BLaER1 (cell line): ENCODE results near the gene FARSA.
"Not testable (repeated sequence)": the region's sequence is repeated elsewhere in the genome, so short reads cannot be mapped to it uniquely, and the experiment has no call there.

Source experiments
- H3K27ac ChIP-seq: shearing (Covaris generic); formaldehyde crosslinking; 2 replicates; pipeline ENCODE4 v1.8.1; 2022
- H3K27me3 ChIP-seq: shearing (Covaris generic); formaldehyde crosslinking; 2 replicates; pipeline ENCODE4 v1.8.1; 2022
- H3K36me3 ChIP-seq: shearing (Covaris generic); formaldehyde crosslinking; 2 replicates; pipeline ENCODE4 v1.8.1; 2022
- H3K4me1 ChIP-seq: shearing (Covaris generic); formaldehyde crosslinking; 2 replicates; pipeline ENCODE4 v1.8.1; 2022
- H3K4me2 ChIP-seq: shearing (Covaris generic); formaldehyde crosslinking; 2 replicates; pipeline ENCODE4 v1.8.1; 2022
- H3K4me3 ChIP-seq: shearing (Covaris generic); formaldehyde crosslinking; 2 replicates; pipeline ENCODE4 v1.8.1; 2022
- H3K9ac ChIP-seq: shearing (Covaris generic); formaldehyde crosslinking; 2 replicates; pipeline ENCODE4 v1.8.1; 2022
- H3K9me3 ChIP-seq: shearing (Covaris generic); formaldehyde crosslinking; 2 replicates; pipeline ENCODE4 v1.8.1; 2022
- H4K20me1 ChIP-seq: shearing (Covaris generic); formaldehyde crosslinking; 2 replicates; pipeline ENCODE4 v1.8.1; 2022
- Cebpa-rat ChIP-seq: shearing (Covaris generic); IDR thresholded peaks from 2 replicates; pipeline ENCODE4 v1.8.1; 2022

The FARSA gene

DNA sequence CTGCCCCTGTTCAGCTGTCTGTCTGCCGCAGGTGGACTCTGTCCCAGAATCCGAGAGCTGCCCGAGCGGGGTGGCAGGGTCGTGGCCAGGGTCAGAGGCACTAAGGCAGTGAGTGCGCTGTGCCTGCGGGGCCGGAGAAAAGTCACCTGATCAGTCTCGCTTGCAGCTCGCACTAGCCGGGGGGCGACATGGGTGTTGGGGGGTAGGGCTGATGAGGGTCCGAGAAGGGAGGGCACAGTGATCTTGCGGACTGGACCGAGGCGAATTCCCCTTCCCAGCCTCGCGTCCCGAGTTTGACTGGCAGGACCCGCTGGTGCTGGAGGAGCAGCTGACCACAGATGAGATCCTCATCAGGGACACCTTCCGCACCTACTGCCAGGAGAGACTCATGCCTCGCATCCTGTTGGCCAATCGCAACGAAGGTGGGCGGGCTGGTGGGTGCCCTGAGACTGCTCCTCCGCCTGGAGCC, 41.9 kb downstream of the FARSA start:
- Histone ChIP-seq H3K9me3 (no peaks in the 10 kb centered on the region), H3K4me1 (peaks cover 26% of the 10 kb centered on the region), H3K4me2 (peak overlapping the region; percentile 99), H4K20me1 (peaks cover 12% of the 10 kb centered on the region), H3K36me3 (peaks cover 41% of the 10 kb centered on the region), H3K27ac (peak overlapping the region; percentile 69), H3K4me3 (peak overlapping the region; percentile 93), H3K27me3 (peaks cover 12% of the 10 kb centered on the region), H3K9ac (peak overlapping the region; percentile 82)
- no peak for TF ChIP-seq Cebpa-rat

DNA sequence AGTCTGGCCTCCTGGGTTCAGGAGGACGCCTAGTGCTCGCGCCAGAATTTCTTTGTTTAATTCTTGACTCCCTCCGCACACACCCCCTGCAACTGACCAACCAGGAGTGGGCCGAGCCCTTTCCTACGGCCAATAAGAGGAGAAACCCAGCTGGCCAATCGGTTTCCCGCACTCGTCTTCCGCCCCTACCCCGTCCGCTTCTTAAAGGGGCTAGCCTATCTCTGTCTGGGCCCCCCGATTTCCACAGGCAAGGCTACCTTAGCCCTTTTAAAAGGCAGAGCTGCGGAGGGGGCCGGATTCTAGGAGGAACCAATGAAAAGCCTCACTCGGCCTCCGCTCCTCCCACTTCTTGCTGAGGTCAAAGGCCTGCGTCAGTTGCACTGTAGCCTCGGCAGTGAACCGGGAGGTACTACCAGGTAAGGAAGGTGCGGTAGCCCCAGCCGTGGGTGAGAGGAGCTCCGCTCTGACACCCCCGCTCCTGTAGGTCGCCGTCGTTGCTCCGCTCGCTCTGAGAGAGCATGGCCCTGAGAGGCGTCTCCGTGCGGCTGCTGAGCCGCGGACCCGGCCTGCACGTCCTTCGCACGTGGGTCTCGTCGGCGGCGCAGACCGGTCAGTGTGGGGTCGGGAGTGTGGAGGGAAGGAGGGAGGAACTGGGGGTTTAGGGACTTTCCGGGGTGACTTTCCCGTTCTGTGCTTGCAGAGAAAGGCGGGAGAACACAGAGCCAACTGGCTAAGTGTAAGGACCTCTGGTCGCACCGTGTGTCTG, 42.5 kb downstream of the FARSA start, which contains the start of gene GCDH:
GCDH (plus strand) TSS at position 374 of the 766 bp plus-strand sequence; CDS start at position 519, 145 bp downstream.
- no peak for TF ChIP-seq Cebpa-rat

DNA sequence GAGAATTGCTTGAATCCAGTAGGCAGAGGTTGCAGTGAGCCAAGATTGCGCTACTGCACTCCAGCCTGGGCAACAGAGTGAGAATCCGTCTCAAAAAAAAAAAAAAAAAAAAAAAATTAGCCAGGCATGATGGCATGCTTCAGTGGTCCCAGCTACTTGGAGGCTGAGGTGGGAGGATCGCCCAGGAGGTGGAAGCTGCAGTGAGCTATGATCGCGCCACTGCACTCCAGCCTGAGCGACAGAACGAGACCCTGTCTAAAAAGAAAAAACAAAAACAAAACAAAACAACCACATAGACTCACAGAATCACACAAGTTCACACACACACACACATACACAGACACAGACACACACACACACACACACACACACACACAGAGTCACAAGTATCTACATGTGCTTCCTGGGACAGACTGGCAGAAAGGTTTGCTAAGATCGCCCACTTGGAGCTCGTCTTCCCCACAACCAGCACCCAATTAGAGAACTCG, 43.2 kb downstream of the FARSA start:
- H4K20me1 ChIP-seq = peaks cover 12% of the 10 kb centered on the region
- H3K36me3 ChIP-seq = peaks cover 28% of the 10 kb centered on the region
- peaks cover 26% of the 10 kb centered on the region for H3K4me1 ChIP-seq
- not testable (repeated sequence) for H3K9me3 ChIP-seq
- H3K9ac ChIP-seq = peak overlapping the region; percentile 66; the same call in 1 of the 2 replicates
- H3K27me3 ChIP-seq = peaks cover 25% of the 10 kb centered on the region
- H3K27ac ChIP-seq = peak overlapping the region; percentile 28; the same call in 1 of the 2 replicates
- H3K4me3 ChIP-seq = peak overlapping the region; percentile 93
- H3K4me2 ChIP-seq = peak overlapping the region; percentile 88

More for the DNA sequence above, 42.5 kb downstream of the FARSA start, which contains the start of gene GCDH:
- H3K4me3 ChIP-seq = peak within 1 kb of the TSS; percentile 93
- peak within 1 kb of the TSS; percentile 69 for H3K27ac ChIP-seq
- H3K4me2 ChIP-seq = peak within 1 kb of the TSS; percentile 99
- peak within 1 kb of the TSS; percentile 82 for H3K9ac ChIP-seq
- no peaks in the 10 kb centered on the region for H3K9me3 ChIP-seq
- peaks cover 34% of the 10 kb centered on the region for H3K36me3 ChIP-seq
- peaks cover 12% of the 10 kb centered on the region for H4K20me1 ChIP-seq
- peaks cover 18% of the 10 kb centered on the region for H3K27me3 ChIP-seq
- peaks cover 26% of the 10 kb centered on the region for H3K4me1 ChIP-seq

DNA sequence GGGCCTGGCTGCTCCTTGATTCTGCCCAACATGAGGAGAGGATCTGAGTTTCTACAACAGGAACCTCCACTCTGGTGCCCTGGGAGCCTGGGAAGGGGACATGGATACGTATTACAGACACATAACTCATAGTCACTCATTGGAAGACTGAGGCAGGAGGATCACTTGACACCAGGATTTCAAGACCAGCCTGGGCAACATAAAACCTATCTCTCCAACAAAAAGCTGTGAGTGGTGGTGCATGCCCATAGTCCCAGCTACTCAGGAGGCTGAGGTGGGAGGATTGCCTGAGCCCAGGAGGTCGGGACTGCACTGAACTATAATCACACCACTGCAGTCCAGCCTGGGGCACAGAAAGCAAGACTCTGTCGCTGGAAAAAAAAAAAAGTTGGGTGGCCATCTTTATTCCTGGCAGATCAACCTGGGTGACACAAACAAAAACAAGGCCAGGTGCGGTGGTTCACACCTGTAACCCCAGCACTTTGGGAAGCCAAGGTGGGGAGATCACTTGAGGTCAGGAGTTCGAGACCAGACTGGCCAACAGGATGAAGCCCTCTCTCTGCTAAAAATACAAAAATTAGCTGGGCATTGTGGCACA, 45.4 kb downstream of the FARSA start:
- H3K4me1 ChIP-seq = peaks cover 26% of the 10 kb centered on the region
- H3K27ac ChIP-seq = no peak overlapping the region
- H3K9ac ChIP-seq = no peak overlapping the region

GRCh38 chr19:12886969-12887747, 46.4 kb downstream of the FARSA start, which contains the start of gene KLF1:
Gene KLF1, minus strand, starts transcription at chr19:12887201. Its CDS starts 61 bp downstream, at chr19:12887140.
- Histone ChIP-seq H3K36me3 (no peaks in the 10 kb centered on the region), H3K4me1 (peaks cover 21% of the 10 kb centered on the region), H3K27me3 (peaks cover 42% of the 10 kb centered on the region), H3K9me3 (peaks cover 22% of the 10 kb centered on the region), H3K4me2 (no peak within 1 kb of the TSS), H3K4me3 (no peak within 1 kb of the TSS), H3K27ac (no peak within 1 kb of the TSS), H3K9ac (no peak within 1 kb of the TSS), H4K20me1 (peaks cover 11% of the 10 kb centered on the region)
- TF ChIP-seq Cebpa-rat = no peak

More for the DNA sequence above, 45.4 kb downstream of the FARSA start:
- peaks cover 6% of the 10 kb centered on the region for H3K36me3 ChIP-seq
- no peak overlapping the region for H3K4me2 ChIP-seq
- H3K27me3 ChIP-seq = peaks cover 42% of the 10 kb centered on the region
- H3K9me3 ChIP-seq = peaks cover 22% of the 10 kb centered on the region
- no peak overlapping the region for H3K4me3 ChIP-seq
- TF ChIP-seq Cebpa-rat = no peak
- peaks cover 12% of the 10 kb centered on the region for H4K20me1 ChIP-seq

- TF ChIP-seq Cebpa-rat = no peak
- H3K36me3 ChIP-seq = no peaks in the 10 kb centered on the region
- peaks cover 42% of the 10 kb centered on the region for H3K27me3 ChIP-seq
- H4K20me1 ChIP-seq = peaks cover 6% of the 10 kb centered on the region
- no peak overlapping the region for H3K27ac ChIP-seq
- H3K9me3 ChIP-seq = peaks cover 22% of the 10 kb centered on the region
- peaks cover 21% of the 10 kb centered on the region for H3K4me1 ChIP-seq
- H3K4me2 ChIP-seq = no peak overlapping the region
- H3K9ac ChIP-seq = no peak overlapping the region
- no peak overlapping the region for H3K4me3 ChIP-seq
Observed at GRCh38 chr19:12886651-12886968, 46.9 kb downstream of the FARSA start.

DNA sequence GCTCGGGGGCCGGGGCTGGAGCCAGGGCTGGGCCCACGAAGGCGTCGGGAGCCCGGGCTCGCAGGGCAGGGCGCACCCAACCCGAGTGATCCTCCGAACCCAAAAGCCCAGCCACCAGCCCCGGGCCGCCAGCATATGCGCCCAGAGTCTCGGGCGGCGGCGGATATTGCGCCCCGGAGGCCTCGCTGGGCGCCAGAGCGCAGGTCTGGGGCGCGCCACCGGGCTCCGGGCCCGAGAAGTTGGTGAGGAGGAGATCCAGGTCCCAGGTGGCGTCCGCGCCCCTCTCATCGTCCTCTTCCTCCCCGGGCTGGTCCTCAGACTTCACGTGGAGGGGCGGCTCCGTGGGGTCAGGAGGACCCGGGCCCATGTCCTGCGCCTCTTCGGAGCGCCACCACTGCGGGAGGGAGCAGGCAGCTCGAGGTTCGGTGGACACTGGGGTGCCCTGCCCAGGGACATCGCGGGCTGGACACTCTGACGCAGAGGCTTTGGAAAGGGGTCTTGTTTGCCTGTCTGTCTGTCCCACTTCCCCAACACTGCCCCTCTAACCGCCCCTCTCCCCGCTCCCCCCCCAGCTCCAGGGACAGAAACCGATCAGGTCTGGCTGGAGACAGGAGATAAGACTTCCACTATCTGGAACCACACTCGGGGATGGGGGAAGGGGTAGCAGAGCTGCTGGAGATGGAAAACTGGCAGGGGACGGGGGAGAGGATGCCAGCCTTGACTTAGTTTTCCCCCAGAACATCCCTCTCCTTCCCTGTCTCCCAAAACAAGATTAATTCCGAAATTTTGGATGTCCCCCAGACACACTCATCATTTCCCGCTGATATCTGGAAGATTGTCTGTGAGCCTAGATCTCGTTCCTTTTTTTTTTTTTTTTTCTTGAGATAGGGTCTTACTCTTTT, 47.5 kb downstream of the FARSA start:
- no peaks in the 10 kb centered on the region for H3K36me3 ChIP-seq
- no peaks in the 10 kb centered on the region for H4K20me1 ChIP-seq
- H3K27me3 ChIP-seq = peaks cover 42% of the 10 kb centered on the region
- H3K9ac ChIP-seq = no peak overlapping the region
- no peak overlapping the region for H3K4me2 ChIP-seq
- peaks cover 22% of the 10 kb centered on the region for H3K9me3 ChIP-seq
- H3K4me3 ChIP-seq = no peak overlapping the region
- peaks cover 19% of the 10 kb centered on the region for H3K4me1 ChIP-seq
- no peak overlapping the region for H3K27ac ChIP-seq
- TF ChIP-seq Cebpa-rat = no peak

DNA sequence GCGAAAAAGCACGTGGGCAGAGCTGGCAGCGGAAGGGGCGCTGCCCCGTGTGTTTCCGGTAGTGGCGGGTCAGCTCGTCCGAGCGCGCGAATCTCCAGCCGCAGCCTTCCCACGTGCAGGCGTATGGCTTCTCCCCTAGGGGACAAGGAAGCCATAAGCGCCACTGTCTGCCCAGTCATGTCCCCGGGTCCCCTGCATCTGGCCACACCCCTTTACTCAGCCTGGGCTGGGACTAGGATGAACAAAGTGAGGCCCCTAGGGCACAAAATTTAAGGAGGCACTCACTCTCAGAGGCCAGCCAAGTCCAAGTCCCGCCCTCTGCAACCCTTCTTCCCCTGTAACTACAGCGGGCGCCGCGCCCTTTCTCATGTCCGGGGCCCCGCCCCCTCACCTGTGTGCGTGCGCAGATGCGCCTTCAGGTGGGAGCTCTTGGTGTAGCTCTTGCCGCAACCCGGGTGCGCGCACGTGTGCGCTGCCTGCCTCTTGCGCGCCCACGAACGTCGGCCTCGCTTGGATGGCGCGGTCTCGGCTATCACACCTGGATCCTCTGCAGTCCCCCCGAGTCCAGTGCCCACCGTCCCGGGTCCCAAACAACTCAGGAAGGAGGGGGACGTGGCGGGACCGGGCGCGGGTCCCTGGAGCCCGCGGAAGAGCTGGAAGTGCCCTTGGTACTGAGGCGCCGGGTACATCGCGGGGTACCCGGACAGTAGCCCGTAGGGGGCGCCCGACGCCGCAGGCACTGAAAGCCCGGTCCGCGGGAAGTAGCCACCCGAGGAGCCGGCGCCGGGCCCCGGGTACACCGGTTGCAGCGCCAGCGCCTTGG, 48.4 kb downstream of the FARSA start:
- TF ChIP-seq Cebpa-rat = no peak
- Histone ChIP-seq H3K36me3 (no peaks in the 10 kb centered on the region), H3K27me3 (peaks cover 42% of the 10 kb centered on the region), H3K27ac (no peak overlapping the region), H3K9ac (no peak overlapping the region), H4K20me1 (no peaks in the 10 kb centered on the region), H3K9me3 (peaks cover 22% of the 10 kb centered on the region), H3K4me2 (no peak overlapping the region), H3K4me3 (no peak overlapping the region), H3K4me1 (peaks cover 22% of the 10 kb centered on the region)
